NB4 (cell line): ENCODE results near the gene SEMA4C.

Source experiments
- MAX ChIP-seq: IDR thresholded peaks from 2 replicates; pipeline ENCODE4 v1.6.1; 2011; ENCODE audit warnings: low read depth, low read length
- MYC ChIP-seq: IDR thresholded peaks from 2 replicates; pipeline ENCODE4 v1.6.1; 2011; ENCODE audit warnings: low read depth, low read length
- POLR2A ChIP-seq: IDR thresholded peaks from 2 replicates; pipeline ENCODE4 v1.6.1; 2011; ENCODE audit warnings: mild to moderate bottlenecking; ENCODE audit not compliant: insufficient read length; ENCODE audit errors: extremely low read depth
- TF ChIP-seq, protein P1 (sequence below): IDR thresholded peaks from one replicate; pipeline ENCODE4 v1.5.1; 2012; ENCODE audit warnings: low read depth, low read length

GRCh38 chr2:96837575-96837974 is 32.3 kb downstream of the SEMA4C start:
- TF ChIP-seq, protein P1, sequence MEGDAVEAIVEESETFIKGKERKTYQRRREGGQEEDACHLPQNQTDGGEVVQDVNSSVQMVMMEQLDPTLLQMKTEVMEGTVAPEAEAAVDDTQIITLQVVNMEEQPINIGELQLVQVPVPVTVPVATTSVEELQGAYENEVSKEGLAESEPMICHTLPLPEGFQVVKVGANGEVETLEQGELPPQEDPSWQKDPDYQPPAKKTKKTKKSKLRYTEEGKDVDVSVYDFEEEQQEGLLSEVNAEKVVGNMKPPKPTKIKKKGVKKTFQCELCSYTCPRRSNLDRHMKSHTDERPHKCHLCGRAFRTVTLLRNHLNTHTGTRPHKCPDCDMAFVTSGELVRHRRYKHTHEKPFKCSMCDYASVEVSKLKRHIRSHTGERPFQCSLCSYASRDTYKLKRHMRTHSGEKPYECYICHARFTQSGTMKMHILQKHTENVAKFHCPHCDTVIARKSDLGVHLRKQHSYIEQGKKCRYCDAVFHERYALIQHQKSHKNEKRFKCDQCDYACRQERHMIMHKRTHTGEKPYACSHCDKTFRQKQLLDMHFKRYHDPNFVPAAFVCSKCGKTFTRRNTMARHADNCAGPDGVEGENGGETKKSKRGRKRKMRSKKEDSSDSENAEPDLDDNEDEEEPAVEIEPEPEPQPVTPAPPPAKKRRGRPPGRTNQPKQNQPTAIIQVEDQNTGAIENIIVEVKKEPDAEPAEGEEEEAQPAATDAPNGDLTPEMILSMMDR: no peak
- no peak for TF ChIP-seq MAX
- no peak for TF ChIP-seq POLR2A
- no peak for TF ChIP-seq MYC
